Activated naive CD4-positive, alpha-beta T cell treated with anti-CD3 and anti-CD28 coated beads, Interleukin-2, amount 10 ng/mL, durations not matched to agents 7 days and 5 days (primary cell): ENCODE data around the gene PPCDC.
A peak's percentile ranks its signal among the peaks of the same experiment; 100 is the strongest.

Experiments
- CTCF ChIA-PET: fragments of 350-600 bp; sonication (Branson Sonifier 250); formaldehyde crosslinking; loops from one replicate; lab custom pipeline; 2021; ENCODE audit warnings: antibody characterized with exemption; lab: Charles Lee
- DNase-seq: peaks from one replicate; pipeline ENCODE4 v3.0.0-alpha.2; 2020
- H3K27ac Mint-ChIP-seq: one replicate; pipeline ENCODE4 v1.8.0; 2021; ENCODE audit warnings: mild to moderate bottlenecking, moderate library complexity, mixed read lengths
- H3K27me3 Mint-ChIP-seq: one replicate; pipeline ENCODE4 v1.8.0; 2021; ENCODE audit warnings: mild to moderate bottlenecking, mixed read lengths
- H3K36me3 Mint-ChIP-seq: one replicate; pipeline ENCODE4 v1.8.0; 2021; ENCODE audit warnings: mixed read lengths
- H3K4me1 Mint-ChIP-seq: one replicate; pipeline ENCODE4 v1.8.0; 2021; ENCODE audit warnings: mixed read lengths
- H3K4me3 Mint-ChIP-seq: one replicate; pipeline ENCODE4 v1.8.0; 2021; ENCODE audit warnings: mild to moderate bottlenecking, moderate library complexity, mixed read lengths
- H3K9me3 Mint-ChIP-seq: one replicate; pipeline ENCODE4 v1.8.0; 2021; ENCODE audit warnings: mixed read lengths

The PPCDC gene

GRCh38 chr15:75025548-75026260 lies 2.3 kb downstream of the PPCDC start:
- no peak for DNase-seq
- H3K27ac Mint-ChIP-seq = no peak overlapping the region
- CTCF ChIA-PET = interaction anchor here (1.0 to 9.2 kb wide), 7 partner anchors 12 to 182 kb away, joined by 3 to 109 read pairs (median 6); partner anchors contain the start of gene C15orf39
- peaks cover 33% of the 10 kb centered on the region for H3K4me1 Mint-ChIP-seq
- H3K9me3 Mint-ChIP-seq = no peaks in the 10 kb centered on the region
- H3K27me3 Mint-ChIP-seq = no peaks in the 10 kb centered on the region
- H3K4me3 Mint-ChIP-seq = no peak overlapping the region
- peaks cover 23% of the 10 kb centered on the region for H3K36me3 Mint-ChIP-seq

- CTCF ChIA-PET = interaction anchor here (2.1 to 9.2 kb wide), 3 partner anchors 16 to 177 kb away, joined by 6 to 109 read pairs (median 6); partner anchors contain the start of gene C15orf39
- Mint-ChIP-seq H3K9me3 (no peaks in the 10 kb centered on the region), H3K27ac (peak overlapping the region; percentile 42), H3K36me3 (peaks cover 24% of the 10 kb centered on the region), H3K4me3 (no peak overlapping the region), H3K27me3 (no peaks in the 10 kb centered on the region), H3K4me1 (peaks cover 51% of the 10 kb centered on the region)
- DNase-seq = no peak
These were observed 4.2 kb downstream of the PPCDC start for GRCh38 chr15:75027551-75027950.

GRCh38 chr15:75028991-75029377 lies 5.6 kb downstream of the PPCDC start:
- H3K9me3 Mint-ChIP-seq = no peaks in the 10 kb centered on the region
- no peak for DNase-seq
- H3K4me1 Mint-ChIP-seq = peaks cover 46% of the 10 kb centered on the region
- H3K4me3 Mint-ChIP-seq = no peak overlapping the region
- CTCF ChIA-PET = interaction anchor here (0.6 to 9.2 kb wide), 14 partner anchors 9 to 597 kb away, joined by 3 to 109 read pairs (median 4); partner anchors contain the start of genes C15orf39 and SNUPN
- H3K27me3 Mint-ChIP-seq = no peaks in the 10 kb centered on the region
- peaks cover 22% of the 10 kb centered on the region for H3K36me3 Mint-ChIP-seq
- H3K27ac Mint-ChIP-seq = peak overlapping the region; percentile 20

DNA sequence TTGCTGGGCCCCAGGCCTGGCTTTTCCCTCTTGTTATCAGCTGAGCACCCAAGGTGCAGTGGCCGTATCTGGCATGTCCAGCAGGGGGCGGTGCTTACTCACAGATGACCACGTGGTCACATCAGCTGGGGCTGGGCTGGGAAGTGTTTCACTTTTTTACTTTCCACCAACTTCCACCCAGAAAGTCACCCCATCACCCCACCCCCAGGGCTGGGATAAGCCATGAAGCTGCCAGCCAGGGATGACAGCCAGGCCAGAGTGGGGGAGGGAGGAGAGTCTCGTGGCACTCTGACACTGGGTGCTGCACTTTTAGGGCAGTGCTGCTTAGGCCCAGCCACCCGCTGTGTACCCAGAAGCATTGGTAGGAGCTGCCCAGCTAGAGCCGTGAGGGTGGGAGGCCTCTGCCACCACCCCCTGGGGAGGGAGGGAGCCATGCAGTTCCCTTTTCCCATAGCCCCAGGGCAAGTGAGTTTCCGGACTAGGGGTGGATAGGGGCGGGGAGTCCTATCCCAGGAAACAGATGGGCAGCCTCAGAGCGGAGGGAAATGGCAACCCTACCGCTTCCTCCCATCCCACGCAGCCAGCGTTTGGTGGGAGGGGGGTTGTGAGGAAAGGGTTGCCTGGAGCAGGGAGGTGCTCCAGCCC lies 6.1 kb downstream of the PPCDC start:
- H3K27ac Mint-ChIP-seq = peak overlapping the region; percentile 83
- peak; percentile 94 for DNase-seq
- CTCF ChIA-PET = interaction anchor here (0.6 to 9.2 kb wide), 16 partner anchors 8 to 596 kb away, joined by 3 to 109 read pairs (median 4); partner anchors contain the start of genes C15orf39 and SNUPN

DNA sequence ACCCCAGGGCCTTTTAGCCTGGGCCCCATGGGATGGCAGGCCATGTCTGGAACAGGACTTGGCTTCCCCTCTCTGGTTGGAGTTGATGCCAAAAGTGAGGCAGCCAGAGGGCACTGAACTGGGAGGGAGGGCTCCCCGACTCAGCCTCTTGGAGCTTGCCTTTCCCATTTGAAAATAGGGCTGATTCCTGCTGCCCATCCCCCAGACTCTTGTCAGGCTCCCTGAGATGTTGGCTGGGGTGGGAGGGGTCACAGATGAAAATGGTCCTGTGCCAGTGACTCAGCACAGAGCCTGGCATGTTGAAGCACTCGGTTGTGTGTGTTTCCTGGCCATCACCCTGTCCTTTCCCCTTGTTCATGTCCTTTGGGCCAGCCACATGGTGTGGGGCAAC lies 6.6 kb downstream of the PPCDC start:
- CTCF ChIA-PET = interaction anchor here (0.6 to 9.2 kb wide), 12 partner anchors 8 to 270 kb away, joined by 3 to 109 read pairs (median 6); partner anchors contain the start of gene C15orf39
- no peak overlapping the region for H3K27ac Mint-ChIP-seq
- DNase-seq = no peak
- no peaks in the 10 kb centered on the region for H3K9me3 Mint-ChIP-seq
- H3K36me3 Mint-ChIP-seq = peaks cover 19% of the 10 kb centered on the region
- no peaks in the 10 kb centered on the region for H3K27me3 Mint-ChIP-seq
- H3K4me1 Mint-ChIP-seq = peaks cover 36% of the 10 kb centered on the region
- H3K4me3 Mint-ChIP-seq = no peak overlapping the region

More for the DNA sequence above, 6.1 kb downstream of the PPCDC start:
- Mint-ChIP-seq H3K4me3 (no peak overlapping the region), H3K4me1 (peaks cover 42% of the 10 kb centered on the region), H3K27me3 (no peaks in the 10 kb centered on the region), H3K36me3 (peaks cover 19% of the 10 kb centered on the region), H3K9me3 (no peaks in the 10 kb centered on the region)

GRCh38 chr15:75030424-75030823 lies 7.0 kb downstream of the PPCDC start:
- H3K36me3 Mint-ChIP-seq = peaks cover 16% of the 10 kb centered on the region
- DNase-seq = no peak
- H3K27ac Mint-ChIP-seq = no peak overlapping the region
- H3K9me3 Mint-ChIP-seq = no peaks in the 10 kb centered on the region
- H3K4me3 Mint-ChIP-seq = no peak overlapping the region
- H3K4me1 Mint-ChIP-seq = peaks cover 32% of the 10 kb centered on the region
- H3K27me3 Mint-ChIP-seq = no peaks in the 10 kb centered on the region
- CTCF ChIA-PET = interaction anchor here (0.5 to 9.2 kb wide), 9 partner anchors 18 to 268 kb away, joined by 3 to 109 read pairs (median 7); partner anchors contain the start of gene C15orf39

DNA sequence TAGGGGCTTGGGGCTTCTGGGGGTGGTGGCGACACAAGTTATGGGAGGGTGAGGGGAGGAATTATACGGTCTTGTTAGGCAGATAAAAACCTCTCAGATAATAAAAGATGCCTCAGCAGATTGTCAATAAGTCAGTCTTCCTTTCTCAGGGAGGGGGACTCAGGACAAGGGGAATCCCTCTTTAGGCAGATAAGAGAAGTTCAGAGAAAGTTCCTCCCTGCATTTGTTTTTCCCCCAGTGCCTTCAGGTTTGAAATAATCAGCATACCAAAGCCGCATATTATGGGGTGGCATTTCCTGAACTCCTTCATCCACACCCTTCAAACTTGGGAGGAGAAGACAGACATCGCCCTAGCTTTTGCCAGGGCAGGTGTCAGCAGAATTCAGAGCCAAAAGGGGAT lies 8.5 kb downstream of the PPCDC start:
- no peaks in the 10 kb centered on the region for H3K9me3 Mint-ChIP-seq
- peaks cover 15% of the 10 kb centered on the region for H3K36me3 Mint-ChIP-seq
- H3K4me1 Mint-ChIP-seq = peaks cover 35% of the 10 kb centered on the region
- no peaks in the 10 kb centered on the region for H3K27me3 Mint-ChIP-seq
- CTCF ChIA-PET = interaction anchor here (1.1 to 9.2 kb wide), 4 partner anchors 168 to 336 kb away, joined by 3 to 109 read pairs (median 4); no protein-coding TSS in a partner anchor
- no peak overlapping the region for H3K27ac Mint-ChIP-seq
- no peak for DNase-seq
- no peak overlapping the region for H3K4me3 Mint-ChIP-seq

DNA sequence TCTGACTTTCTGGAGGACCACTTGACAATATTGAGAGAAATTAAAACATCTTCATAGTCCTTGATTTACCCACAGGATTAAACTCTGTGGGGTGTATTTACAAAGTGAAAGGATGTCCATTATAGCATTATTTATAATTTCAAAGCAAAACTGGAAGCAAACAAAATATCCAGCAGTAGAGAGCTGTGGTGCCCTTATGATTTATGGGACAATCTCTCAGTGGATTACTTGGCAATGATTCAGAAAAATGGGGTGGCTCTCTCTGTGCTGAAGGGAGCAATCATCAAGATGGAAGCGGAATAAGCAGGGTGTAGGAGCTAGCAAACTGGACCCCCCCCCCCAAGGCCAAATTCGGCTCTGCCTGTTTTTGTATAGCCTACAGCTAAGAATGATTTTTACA lies 9.0 kb downstream of the PPCDC start:
- Mint-ChIP-seq H3K4me3 (no peak overlapping the region), H3K36me3 (peaks cover 17% of the 10 kb centered on the region), H3K27ac (no peak overlapping the region), H3K27me3 (no peaks in the 10 kb centered on the region), H3K9me3 (no peaks in the 10 kb centered on the region), H3K4me1 (peaks cover 39% of the 10 kb centered on the region)
- DNase-seq = no peak
- CTCF ChIA-PET = interaction anchor here (1.4 to 9.2 kb wide), 2 partner anchors 172 to 336 kb away, joined by 3 to 109 read pairs; no protein-coding TSS in a partner anchor

DNA sequence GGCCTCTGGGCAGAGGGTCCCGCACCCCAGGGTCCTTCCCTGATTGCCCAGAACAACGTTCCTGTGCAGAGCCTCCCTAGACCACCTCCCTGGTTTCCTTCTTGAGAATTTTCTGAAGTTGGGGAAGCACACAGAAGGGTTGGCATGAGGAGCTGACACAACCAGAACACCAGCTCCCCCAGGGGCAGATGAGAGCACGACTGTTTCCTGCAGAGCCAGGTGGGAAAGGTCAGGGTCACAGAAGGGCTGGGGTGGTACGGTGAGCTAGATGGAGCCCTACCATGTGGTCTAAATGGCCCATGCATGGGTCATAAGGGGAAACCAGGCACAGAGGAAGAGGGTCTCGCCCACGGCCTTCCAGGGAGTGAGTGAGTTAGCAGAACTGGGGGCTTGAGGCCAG lies 10.4 kb downstream of the PPCDC start:
- Mint-ChIP-seq H3K4me3 (no peak overlapping the region), H3K9me3 (no peaks in the 10 kb centered on the region), H3K36me3 (peaks cover 19% of the 10 kb centered on the region), H3K27me3 (no peaks in the 10 kb centered on the region), H3K27ac (no peak overlapping the region), H3K4me1 (peaks cover 48% of the 10 kb centered on the region)
- CTCF ChIA-PET = interaction anchor here (0.8 to 2.8 kb wide), 6 partner anchors 9 to 266 kb away, joined by 3 to 21 read pairs (median 4); partner anchors contain the start of gene C15orf39
- no peak for DNase-seq

DNA sequence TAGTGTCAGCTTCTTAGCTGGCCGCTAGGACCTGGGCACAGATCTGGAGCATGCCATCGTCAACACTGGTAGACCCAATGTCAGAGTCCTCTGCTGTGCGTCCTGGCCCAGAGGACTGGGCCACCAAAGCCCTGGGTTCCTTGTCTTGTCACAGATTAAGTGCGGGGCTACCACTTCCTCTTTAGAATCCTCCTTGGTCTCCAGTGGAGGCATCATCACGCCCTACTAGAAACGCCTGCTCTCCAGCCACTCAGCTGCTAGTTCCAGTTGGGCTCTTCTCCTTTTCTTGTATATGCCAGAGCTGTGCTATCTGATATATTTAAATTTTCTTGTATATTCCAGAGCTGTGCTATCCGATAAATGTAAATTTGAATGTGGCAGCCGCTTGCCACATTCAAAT lies 11.2 kb downstream of the PPCDC start:
- CTCF ChIA-PET = interaction anchor here (1.1 to 2.8 kb wide), 5 partner anchors 8 to 265 kb away, joined by 3 to 21 read pairs (median 6); partner anchors contain the start of gene C15orf39
- H3K4me3 Mint-ChIP-seq = no peak overlapping the region
- H3K27ac Mint-ChIP-seq = no peak overlapping the region
- no peaks in the 10 kb centered on the region for H3K9me3 Mint-ChIP-seq
- DNase-seq = no peak
- H3K36me3 Mint-ChIP-seq = peaks cover 15% of the 10 kb centered on the region
- no peaks in the 10 kb centered on the region for H3K27me3 Mint-ChIP-seq
- H3K4me1 Mint-ChIP-seq = peaks cover 48% of the 10 kb centered on the region

- DNase-seq = no peak
- Mint-ChIP-seq H3K4me1 (peaks cover 43% of the 10 kb centered on the region), H3K4me3 (no peak overlapping the region), H3K36me3 (peaks cover 12% of the 10 kb centered on the region), H3K27ac (no peak overlapping the region), H3K9me3 (no peaks in the 10 kb centered on the region), H3K27me3 (no peaks in the 10 kb centered on the region)
- CTCF ChIA-PET = interaction anchor here (0.7 to 3.1 kb wide), 4 partner anchors 163 to 171 kb away, joined by 3 to 22 read pairs (median 8); partner anchors contain the start of gene C15orf39
These were observed 12.8 kb downstream of the PPCDC start for GRCh38 chr15:75036212-75036616.

GRCh38 chr15:75037685-75038084 lies 14.3 kb downstream of the PPCDC start:
- Mint-ChIP-seq H3K27ac (no peak overlapping the region), H3K4me1 (peaks cover 37% of the 10 kb centered on the region), H3K4me3 (no peak overlapping the region), H3K27me3 (no peaks in the 10 kb centered on the region), H3K9me3 (no peaks in the 10 kb centered on the region), H3K36me3 (peaks cover 12% of the 10 kb centered on the region)
- no peak for DNase-seq
- CTCF ChIA-PET = interaction anchor here (0.8 to 3.1 kb wide), 7 partner anchors 9 to 237 kb away, joined by 3 to 22 read pairs (median 6); partner anchors contain the start of gene C15orf39

DNA sequence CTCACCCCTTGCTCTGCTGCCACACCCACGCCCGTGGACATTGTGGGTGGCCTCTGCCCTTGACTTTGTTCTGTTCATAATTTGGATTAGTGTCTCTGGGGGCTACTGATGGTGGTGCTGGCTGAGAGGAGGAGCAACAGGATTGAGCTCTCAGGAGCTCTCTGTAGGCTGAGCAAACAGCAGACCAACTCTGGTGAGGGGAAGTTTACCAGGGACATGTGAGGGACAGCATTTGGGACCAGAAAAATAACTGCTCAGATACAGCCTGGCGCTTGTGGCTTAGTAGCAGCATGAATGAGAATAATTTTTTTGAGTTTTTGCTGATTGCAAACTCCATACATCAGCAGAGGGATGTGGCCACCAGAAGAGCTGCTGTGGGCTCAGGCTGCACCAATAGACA lies 14.8 kb downstream of the PPCDC start:
- Mint-ChIP-seq H3K36me3 (peaks cover 12% of the 10 kb centered on the region), H3K9me3 (no peaks in the 10 kb centered on the region), H3K4me3 (no peak overlapping the region), H3K4me1 (peaks cover 42% of the 10 kb centered on the region), H3K27me3 (no peaks in the 10 kb centered on the region), H3K27ac (no peak overlapping the region)
- no peak for DNase-seq
- CTCF ChIA-PET = interaction anchor here (1.1 to 3.1 kb wide), 5 partner anchors 9 to 237 kb away, joined by 3 to 22 read pairs (median 9); partner anchors contain the start of gene C15orf39
